ENCODE data around the gene LRCH3.

The LRCH3 gene

GRCh38 chr3:197791113-197791891 lies at the start of gene LRCH3:
LRCH3 (plus strand) TSS chr3:197791254; CDS start chr3:197791279, 25 bp downstream.
- peak; percentile 76 to 84 (median 79) for DNase-seq (ENCODE audit: low read depth in 2 of 3, low spot score in 2 of 3)

GRCh38 chr3:197742787-197743186 lies 48.3 kb upstream of the LRCH3 start:
- no peak for DNase-seq (ENCODE audit: low read depth in 2 of 3, low spot score in 2 of 3)

DNA sequence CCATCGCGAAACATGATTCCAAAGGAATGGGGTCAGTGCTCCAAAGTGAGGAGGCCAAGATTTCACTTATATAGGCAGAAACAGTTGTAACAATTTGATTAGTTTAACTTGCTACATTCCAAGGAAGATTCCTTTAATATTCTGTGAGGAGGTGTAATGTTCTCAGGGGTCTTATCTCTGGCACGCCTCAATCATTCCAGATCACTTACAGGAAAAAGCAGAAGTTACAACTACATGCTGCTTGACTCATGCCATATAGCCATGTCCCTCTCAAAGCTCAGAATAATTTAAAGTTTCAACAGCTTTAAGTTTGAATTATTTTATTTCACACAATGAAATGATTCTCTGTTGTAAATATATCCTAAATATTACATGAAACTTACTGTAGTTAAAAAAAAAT lies 44.8 kb upstream of the LRCH3 start:
- DNase-seq (ENCODE audit: low read depth in 2 of 3, low spot score in 2 of 3), result no peak

DNA sequence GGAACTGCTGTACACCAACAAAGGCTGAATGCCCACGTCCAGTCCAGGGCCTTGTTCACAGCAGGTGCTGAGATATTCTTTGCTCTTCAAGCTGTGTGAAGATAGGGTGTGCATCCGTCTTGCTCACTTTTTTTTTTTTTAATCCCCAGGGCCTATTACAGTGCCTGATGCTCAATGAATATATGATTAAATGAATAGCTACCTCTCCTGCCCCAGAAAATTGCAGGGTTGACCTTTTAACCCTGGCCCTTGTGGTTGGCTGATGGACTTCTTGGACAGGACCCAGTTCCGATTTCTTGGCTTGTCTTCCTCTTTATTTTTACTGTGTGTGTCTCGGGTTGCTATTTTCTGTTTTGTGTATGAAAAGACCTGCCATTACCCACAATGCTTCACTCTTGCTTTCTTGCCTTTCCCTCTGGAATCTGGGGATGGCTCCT lies 44.2 kb upstream of the LRCH3 start:
- DNase-seq (ENCODE audit: low read depth in 2 of 3, low spot score in 2 of 3), result no peak

- DNase-seq (ENCODE audit: low read depth in 2 of 3, low spot score in 2 of 3), result no peak
Observed at GRCh38 chr3:197748597-197749314, 42.3 kb upstream of the LRCH3 start.

DNA sequence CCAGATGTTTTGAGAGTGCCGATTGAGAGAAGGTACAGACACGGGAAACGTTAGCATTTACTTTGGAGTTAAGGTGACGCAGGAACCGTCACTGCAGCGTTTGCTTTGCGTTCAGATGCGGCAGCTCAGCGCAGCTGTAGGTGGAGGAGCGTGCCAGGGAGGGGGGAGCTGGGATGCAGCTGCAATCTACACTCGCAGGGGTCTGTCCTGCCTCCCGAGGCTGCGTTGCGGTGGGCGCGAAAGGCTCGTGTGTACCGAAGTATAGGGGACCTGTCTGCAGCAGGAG lies 41.8 kb upstream of the LRCH3 start:
- peak in 1 of 3 experiments; percentile 33 for DNase-seq (ENCODE audit: low read depth in 2 of 3, low spot score in 2 of 3)

- DNase-seq (ENCODE audit: low read depth in 2 of 3, low spot score in 2 of 3), result peak; percentile 46 to 71 (median 57)
Observed at GRCh38 chr3:197749601-197750395, 41.3 kb upstream of the LRCH3 start, which contains the start of gene FYTTD1. FYTTD1 (plus strand) TSS chr3:197749883; CDS start chr3:197749972, 89 bp downstream.

- DNase-seq (ENCODE audit: low read depth in 2 of 3, low spot score in 2 of 3), result peak; percentile 25 to 33 (median 26)
Observed at GRCh38 chr3:197750396-197750831, 40.6 kb upstream of the LRCH3 start.

GRCh38 chr3:197750858-197751737 lies 40.0 kb upstream of the LRCH3 start:
- DNase-seq (ENCODE audit: low read depth in 2 of 3, low spot score in 2 of 3), result peak; percentile 13 to 21 (median 17)

DNA sequence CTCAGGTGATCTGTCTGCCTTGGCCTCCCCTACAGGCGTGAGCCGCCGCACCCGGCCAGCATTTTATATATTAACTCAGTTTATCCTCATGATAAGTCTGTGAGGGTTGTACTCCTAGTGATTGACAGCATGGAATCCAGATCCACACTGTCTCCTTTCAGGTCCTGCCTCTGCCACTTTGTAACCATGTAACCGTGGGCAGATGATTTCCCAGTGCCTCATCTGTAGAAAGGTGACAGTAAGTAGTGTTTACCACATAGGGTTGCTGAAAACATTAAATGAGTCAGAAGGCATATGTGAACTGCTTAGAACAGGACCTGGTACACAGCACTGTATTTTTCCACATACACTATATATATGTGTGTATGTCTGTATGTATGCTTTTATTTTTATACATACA lies 38.9 kb upstream of the LRCH3 start:
- DNase-seq (ENCODE audit: low read depth in 2 of 3, low spot score in 2 of 3), result no peak

GRCh38 chr3:197753263-197753662 lies 37.8 kb upstream of the LRCH3 start:
- DNase-seq (ENCODE audit: low read depth in 2 of 3, low spot score in 2 of 3), result no peak

GRCh38 chr3:197756704-197757103 lies 34.4 kb upstream of the LRCH3 start:
- no peak for DNase-seq (ENCODE audit: low read depth in 2 of 3, low spot score in 2 of 3)

GRCh38 chr3:197758512-197758911 lies 32.5 kb upstream of the LRCH3 start:
- no peak for DNase-seq (ENCODE audit: low read depth in 2 of 3, low spot score in 2 of 3)

GRCh38 chr3:197761784-197762183 lies 29.3 kb upstream of the LRCH3 start:
- no peak for DNase-seq (ENCODE audit: low read depth in 2 of 3, low spot score in 2 of 3)

GRCh38 chr3:197775317-197775716 lies 15.7 kb upstream of the LRCH3 start:
- no peak for DNase-seq (ENCODE audit: low read depth in 2 of 3, low spot score in 2 of 3)

- no peak for DNase-seq (ENCODE audit: low read depth in 2 of 3, low spot score in 2 of 3)
Observed at GRCh38 chr3:197782230-197782629, 8.8 kb upstream of the LRCH3 start.

DNA sequence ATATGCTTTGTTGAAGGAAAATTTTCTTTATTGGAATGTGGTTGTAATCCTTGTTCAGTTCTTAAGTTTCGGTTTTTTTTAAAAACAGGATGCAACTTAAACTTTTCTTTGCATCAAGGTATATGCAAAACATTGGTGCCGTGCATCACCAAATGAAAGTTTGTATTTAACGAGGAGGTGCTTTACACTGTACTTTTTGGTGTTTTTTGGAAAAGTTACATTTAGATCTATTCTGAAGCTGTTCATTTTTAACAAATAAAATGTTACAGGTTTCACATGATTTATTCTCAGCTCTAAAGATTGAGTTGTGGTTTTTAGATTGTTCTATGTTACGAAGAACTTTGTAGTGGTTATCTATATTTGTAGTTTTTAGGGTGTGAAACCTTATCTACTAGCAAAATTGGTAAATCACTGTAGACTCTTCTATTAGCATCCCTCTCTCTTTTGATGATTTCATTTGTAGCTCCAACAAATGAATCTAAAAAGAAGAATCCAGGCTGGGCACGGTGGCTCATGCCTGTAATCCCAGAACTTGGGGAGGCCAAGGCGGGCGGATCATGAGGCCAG lies 7.0 kb upstream of the LRCH3 start:
- no peak for DNase-seq (ENCODE audit: low read depth in 2 of 3, low spot score in 2 of 3)

DNA sequence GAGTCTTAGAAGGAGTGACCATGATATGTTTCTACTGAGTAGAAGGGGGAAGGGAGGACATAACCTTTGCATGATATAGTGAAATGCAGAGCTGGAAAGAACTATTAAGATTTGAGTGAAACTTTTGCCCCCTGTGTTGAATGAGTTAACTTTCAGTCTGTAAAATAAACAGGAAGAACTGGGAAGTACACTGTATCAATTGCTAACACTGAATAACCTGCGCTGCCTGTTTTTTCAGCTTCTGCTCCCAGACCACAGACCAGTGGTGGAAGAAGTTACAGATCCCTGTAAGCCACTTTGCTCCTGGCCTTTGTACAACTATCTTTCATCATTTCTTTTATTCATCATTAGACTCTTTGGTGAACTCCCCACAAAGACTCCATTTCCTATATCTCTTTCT lies 3.6 kb upstream of the LRCH3 start:
- no peak for DNase-seq (ENCODE audit: low read depth in 2 of 3, low spot score in 2 of 3)

GRCh38 chr3:197789309-197789708 lies 1.7 kb upstream of the LRCH3 start:
- DNase-seq (ENCODE audit: low read depth in 2 of 3, low spot score in 2 of 3), result no peak

GRCh38 chr3:197790033-197790432 lies 1.0 kb upstream of the LRCH3 start:
- no peak for DNase-seq (ENCODE audit: low read depth in 2 of 3, low spot score in 2 of 3)
